RWPE1 (cell line): ENCODE measurements around the gene PSME1.

Experiments
- CTCF ChIA-PET: fragments of 350-600 bp; sonication (Branson Sonifier 250); formaldehyde crosslinking; extraction: SDS; loops from one replicate; lab custom pipeline; 2021; lab: Yijun Ruan, JAX
- POLR2A ChIA-PET: fragments of 400-600 bp; formaldehyde crosslinking; extraction: SDS; loops from one replicate; lab custom pipeline; 2020; ENCODE audit warnings: antibody characterized with exemption; ENCODE audit not compliant: low non-redundant PET; lab: Yijun Ruan, JAX
- DNase-seq: peaks from one replicate; pipeline ENCODE4 v3.0.0; 2012; ENCODE audit warnings: low spot score
- H3K27ac ChIP-seq: fragments of 450-650 bp; 2 replicates; pipeline ENCODE4 v1.5.1; 2017
- TF ChIP-seq, protein P1 (sequence below): fragments of 450-650 bp; conservative IDR thresholded peaks from 2 replicates; pipeline ENCODE4 v1.5.1; 2017; ENCODE audit warnings: low read depth, mild to moderate bottlenecking

PSME1 gene

DNA sequence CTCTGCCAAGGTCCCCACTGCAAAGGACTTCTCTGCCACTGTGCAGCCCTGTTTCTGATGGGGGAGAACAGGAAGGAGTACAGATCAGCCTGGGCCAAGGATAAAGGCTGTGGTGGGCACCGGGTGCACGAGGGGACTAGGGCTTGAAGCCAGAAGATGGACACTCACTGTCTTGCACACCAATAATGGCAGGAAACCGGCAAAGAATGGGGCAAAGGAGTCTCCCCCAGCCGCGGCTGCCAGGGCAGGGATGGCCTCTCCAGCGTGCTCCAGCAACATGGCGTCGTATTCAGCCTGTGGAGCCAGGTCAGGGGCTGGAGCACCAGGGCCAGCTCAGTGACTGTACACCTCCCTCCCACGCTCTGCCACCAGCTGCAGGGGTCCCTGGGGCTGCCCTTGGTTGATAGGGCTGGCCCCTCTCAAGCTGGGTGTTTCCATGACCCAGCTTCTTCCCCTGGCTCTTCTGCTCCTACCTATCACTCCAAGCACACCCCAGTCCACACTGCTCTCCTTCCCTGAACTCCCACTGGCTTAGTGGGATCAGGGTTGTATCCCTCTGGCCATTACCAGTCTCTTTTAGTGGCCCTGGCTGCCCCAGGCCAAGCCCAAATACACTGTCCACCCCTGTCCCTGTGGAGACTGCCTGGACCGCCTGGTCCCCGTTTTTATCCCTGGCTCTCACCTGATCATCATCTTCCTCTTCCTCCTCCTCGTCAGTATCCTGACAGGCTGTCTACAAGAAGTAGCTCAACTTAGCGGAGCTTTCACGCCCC is 46.3 kb downstream of the PSME1 start:
- POLR2A ChIA-PET = interaction anchor here (0.6 kb wide), 1 partner anchor 11 kb away, joined by 7 read pairs; no protein-coding TSS in a partner anchor
- CTCF ChIA-PET = interaction anchor here (0.7 kb wide), 1 partner anchor 28 kb away, joined by 3 read pairs; no protein-coding TSS in a partner anchor
- TF ChIP-seq, protein P1, sequence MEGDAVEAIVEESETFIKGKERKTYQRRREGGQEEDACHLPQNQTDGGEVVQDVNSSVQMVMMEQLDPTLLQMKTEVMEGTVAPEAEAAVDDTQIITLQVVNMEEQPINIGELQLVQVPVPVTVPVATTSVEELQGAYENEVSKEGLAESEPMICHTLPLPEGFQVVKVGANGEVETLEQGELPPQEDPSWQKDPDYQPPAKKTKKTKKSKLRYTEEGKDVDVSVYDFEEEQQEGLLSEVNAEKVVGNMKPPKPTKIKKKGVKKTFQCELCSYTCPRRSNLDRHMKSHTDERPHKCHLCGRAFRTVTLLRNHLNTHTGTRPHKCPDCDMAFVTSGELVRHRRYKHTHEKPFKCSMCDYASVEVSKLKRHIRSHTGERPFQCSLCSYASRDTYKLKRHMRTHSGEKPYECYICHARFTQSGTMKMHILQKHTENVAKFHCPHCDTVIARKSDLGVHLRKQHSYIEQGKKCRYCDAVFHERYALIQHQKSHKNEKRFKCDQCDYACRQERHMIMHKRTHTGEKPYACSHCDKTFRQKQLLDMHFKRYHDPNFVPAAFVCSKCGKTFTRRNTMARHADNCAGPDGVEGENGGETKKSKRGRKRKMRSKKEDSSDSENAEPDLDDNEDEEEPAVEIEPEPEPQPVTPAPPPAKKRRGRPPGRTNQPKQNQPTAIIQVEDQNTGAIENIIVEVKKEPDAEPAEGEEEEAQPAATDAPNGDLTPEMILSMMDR = no peak
- DNase-seq = no peak
- peak overlapping the region; percentile 9; the same call in 1 of the 2 replicates for H3K27ac ChIP-seq

DNA sequence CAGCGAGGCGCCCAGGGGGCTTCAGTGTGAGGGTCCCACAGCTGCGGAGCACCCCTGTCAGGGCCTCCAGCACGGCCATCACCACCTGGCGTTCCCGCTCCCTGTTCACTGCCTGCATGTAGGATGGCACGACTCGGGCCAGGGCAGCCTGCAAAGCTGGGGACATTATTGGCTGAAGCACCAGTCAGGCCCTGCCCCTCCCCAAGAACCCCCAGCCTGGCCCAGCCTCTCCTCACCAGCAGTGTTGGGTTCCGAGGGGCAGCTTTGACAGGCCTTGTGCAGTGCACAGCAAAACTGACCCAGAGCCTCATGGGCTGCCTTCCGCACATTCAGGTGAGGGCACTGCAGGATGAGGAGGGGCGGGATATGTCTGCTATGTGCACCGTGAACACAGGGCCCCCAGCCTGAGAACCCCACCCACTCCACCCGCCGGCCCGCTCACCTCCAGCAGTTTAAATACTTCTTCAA is 47.1 kb downstream of the PSME1 start:
- H3K27ac ChIP-seq = peak overlapping the region; percentile 9; the same call in 1 of the 2 replicates
- ChIA-PET CTCF (no interaction called here), POLR2A (interaction anchor here (0.6 kb wide), 1 partner anchor 12 kb away, joined by 7 read pairs; no protein-coding TSS in a partner anchor)
- DNase-seq = no peak
- TF ChIP-seq, protein P1 = no peak

DNA sequence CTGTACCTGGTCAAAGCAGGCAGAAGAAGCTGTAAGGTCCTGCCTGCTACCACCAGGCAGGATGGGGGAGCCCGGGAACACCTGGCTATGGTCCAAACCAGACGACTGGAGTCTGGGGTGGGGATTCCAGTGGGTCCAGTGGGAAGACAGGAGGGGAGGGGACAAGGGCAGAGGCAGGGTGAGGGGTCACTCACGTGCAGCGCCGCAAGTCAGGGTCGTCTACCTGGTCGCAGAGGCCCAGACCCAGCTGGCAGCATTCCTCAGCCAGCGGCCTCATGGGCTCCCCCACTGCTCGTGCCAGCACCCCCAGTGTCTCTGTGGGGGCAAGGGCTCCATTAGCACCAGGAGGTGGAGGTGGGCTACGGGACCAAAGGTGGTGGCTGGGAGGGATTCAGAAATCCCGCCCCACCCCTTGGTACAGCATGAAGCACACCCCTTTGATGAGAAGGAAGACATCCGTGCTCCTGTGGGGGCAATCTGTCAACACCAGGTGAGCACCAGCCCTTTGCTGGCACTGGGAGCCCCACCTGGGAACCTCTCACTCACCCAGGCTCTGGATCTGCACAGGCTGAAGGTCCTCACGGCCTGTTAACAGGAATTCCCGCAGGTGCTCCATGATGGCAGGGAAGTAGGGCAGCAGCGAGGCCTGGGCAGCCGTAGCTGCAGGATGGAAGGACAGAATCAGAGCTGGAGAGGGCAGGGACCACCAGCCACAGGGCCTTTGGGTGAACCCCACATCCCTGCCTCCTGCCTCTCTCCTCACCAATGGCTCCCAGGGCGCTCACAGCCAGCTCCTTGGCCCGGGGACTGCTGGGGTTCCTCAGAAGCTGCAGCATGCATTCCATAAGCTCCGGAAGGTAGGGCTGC is 48.3 kb downstream of the PSME1 start:
- TF ChIP-seq, protein P1 = no peak
- POLR2A ChIA-PET = no interaction called here
- H3K27ac ChIP-seq = 0 out of 2 replicates have a peak overlapping the region, but pooled peaks have one; percentile 1
- no peak for DNase-seq
- CTCF ChIA-PET = no interaction called here

DNA sequence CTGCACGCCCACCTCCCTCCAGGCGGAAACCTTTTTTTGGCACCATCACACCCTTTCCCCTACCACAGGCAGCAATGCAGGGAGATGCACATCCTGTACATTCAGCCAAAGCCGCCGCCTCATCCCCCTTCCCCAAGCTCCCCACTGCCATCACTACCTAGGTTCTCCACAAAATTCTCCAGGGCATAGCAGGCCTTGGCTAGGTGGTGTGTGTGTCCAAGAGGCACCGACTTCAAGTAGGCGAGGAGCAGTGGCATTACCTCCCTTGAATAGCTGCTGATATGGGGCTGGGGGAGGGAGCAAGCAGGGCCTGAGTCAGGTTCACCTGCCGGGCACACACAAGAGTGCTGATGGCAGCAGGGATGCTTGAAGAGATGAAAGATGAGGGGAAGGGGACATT is 49.0 kb downstream of the PSME1 start:
- ChIA-PET POLR2A (no interaction called here), CTCF (no interaction called here)
- H3K27ac ChIP-seq = no peak overlapping the region
- TF ChIP-seq, protein P1 = no peak
- DNase-seq = no peak

DNA sequence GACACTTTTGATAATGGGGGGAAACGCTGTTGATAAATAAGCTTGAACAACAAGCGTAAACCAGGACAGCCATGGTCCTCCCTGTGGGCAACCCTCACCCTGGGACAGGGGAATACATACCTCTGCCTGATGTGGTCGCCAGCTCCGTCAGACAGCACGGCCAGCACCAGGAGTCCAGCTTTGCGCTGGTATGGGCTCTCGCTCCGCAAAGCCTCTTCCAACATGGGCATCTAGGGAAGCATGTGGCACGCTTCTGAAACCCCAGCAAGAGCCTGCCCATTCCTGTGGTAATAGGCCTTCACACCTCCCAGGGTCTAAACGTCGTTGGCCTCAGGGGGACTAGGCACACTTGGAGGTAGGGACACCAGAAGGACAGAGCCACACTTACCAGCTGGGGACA is 49.7 kb downstream of the PSME1 start:
- H3K27ac ChIP-seq = no peak overlapping the region
- TF ChIP-seq, protein P1 = no peak
- CTCF ChIA-PET = no interaction called here
- POLR2A ChIA-PET = no interaction called here
- no peak for DNase-seq
